ENCODE measurements around the gene IL17C.

The IL17C gene

DNA sequence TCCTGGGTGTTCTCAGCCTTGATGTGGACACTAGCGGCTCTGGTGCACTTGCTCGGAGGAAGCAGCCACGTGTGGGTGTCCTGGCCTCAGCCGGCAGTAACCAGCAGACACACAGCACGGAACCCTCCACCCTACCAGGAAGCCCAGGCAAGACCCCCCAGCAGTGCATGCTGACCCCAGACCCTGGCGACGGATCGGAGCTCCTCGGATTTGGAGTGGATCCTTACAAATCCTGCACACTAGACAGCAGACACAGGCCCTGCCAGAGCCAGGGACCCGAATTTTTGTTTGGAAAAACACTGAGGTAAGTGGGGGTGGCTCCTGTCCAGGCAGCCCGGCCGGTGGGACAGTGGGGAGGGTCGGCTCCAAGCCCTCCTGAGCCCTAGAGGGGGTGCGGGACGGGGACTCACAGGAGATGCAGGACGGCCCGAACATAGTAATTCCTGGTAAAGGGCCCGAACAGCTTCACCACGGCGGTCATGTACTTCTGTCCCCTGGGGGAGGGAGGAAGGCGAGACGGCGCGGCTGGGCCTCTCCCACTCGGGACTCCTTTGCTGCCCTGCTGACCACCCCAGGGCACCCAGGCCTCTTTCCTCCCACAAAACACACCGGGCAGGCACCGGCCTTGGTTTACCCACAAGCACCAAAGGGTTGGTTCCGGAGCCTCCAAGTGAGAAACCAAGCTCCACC, 8.1 kb downstream of the IL17C start:
- no peak for DNase-seq (ENCODE audit: low spot score)

DNA sequence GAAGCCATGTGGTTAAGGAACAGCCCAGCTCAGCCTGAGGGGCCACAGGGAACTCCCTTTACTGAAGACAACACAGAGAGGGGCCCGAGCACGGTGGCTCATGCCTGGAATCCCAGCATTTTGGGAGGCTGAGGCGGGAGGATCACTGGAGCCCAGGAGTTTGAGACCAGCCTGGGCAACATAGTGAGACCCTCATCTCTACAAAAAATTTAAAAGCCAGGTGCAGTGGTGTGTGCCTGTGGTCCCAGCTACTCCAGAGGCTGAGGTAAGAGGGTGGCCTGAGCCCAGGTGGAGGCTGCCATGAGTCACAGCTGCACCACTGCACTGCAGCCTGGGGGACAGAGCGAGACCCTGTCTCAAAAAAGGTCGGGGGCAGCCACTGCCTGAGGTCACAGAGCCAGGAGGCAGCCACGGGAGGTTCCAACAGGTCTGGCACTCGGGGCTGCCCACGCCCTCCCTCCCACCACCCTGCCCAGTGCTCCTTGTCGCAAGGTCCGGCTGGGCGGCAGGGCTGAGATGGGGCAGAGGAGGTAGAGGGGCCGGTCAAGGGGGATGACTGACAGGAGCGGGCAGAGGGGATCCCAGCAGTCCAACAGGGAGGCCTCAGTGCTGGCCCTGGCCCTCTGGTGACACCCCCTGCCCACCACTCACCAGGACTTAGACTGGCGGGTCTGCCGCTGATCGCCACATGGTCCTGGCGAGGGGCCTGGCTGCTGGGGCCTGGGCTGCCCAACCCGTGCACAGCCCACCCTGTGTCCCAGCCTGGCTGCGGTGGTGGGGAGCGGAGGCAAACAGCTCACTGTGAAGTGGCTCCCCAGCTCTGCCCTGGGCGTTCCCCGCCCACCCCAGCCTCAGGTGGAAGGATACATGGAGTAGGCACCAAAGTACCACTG, 9.1 kb downstream of the IL17C start:
- DNase-seq (ENCODE audit: low spot score), result no peak

DNA sequence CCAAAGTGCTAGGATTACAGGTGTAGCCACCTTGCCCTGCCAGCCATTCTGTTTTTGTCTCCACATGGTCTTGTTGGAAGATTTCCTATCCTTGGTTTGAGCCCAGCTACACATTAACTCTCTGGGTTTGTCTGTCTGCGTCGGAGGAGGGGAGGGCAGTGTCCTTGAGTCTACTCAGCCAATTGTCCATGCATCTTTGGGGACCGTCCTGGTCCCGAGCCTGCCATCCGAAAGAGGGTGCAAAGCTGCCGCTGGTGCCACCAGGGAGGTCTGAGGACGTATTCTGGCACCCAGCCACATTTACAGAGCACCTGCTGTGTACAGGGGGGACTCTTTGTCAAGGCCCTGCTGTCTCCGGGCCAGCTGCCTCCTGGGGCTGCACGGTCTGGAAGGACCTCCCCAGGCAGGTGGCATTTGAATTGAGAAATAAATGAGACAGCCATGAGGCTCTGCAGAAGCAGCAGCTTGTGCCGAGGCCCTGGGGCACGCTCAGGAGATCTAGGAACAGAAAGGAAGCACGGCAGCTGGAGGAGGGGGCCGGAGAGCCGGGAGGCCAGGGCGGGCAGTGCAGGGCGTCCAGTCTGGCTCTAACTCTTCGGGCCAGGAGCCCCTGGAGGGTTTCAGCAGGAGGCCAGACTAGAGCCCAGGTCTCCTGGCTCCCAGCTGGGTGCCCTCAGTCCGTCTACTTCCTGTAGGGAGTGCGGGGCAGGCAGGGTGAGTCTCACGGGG, 11.0 kb downstream of the IL17C start:
- DNase-seq (ENCODE audit: low spot score), result no peak

DNA sequence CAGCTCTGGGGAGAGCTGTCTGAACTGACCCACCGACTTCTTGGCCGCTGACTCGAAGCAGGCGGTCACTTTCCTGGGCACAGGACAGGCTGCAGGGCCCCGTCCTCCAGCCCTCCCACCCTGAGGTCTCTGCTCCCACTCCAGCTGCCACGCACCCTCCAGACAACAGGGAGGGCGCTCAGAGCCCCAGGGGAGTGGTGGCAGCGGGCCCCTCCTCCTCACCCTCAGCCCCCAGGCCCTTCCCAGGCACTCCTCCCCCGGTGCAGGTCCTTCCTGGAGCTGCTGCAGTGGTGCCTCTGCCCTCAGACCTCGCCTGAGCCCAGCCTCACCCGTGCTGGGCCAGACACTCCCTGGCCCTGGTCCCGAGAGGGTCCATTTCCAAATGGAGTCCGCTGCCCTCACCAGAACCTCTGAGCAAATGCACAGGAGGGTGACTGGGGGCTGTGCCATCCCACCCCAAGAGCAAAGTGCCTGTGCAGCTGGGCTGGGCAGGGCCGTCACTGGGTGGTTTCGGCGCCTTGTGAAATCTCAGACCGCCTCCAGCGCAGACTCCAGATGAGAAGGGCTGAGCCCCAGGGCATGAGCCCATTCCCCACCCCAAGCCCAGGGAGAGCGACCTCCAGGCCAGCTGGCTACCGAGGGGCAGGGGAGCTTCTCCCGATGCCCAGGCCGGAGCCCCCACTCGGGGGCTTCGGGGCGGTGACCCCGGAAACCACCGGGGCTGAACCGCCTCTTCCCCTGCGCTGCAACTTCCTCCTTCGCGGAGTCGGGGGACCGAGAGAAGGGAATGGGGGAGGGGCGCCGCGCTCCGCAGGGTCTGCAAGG, 11.8 kb downstream of the IL17C start:
- DNase-seq (ENCODE audit: low spot score), result peak; percentile 50

DNA sequence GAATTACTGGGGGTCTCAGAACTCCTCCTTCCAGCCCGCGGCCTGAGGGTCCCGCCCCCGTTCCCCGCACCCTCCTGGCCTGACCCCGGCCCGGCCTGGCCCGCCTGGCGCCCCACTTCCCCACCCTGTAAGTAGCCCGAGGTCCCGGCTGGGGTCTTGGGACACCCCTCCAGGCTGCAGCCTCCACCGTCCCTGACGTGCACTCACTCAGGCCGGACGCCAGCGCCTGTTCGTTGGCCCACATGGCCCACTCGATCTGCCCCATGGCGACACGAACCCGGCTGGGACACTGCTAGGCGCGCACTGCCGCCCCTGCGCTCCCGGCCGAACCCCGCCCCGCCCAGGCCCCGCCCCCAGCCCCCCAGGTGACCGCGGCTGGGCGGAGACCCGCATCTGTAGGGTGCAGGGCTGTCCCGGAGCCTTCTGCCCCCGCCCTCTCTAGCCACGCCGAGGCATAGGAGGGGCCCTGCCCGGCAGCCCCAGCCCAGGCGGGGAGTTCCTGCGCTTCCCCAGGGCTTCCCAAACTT, 12.4 kb downstream of the IL17C start, which contains the start of gene CYBA:
Gene CYBA, minus strand, starts transcription at position 305 of the 527 bp plus-strand sequence. Its CDS starts 40 bp downstream, at position 265.
- peak; percentile 86 for DNase-seq (ENCODE audit: low spot score)

DNA sequence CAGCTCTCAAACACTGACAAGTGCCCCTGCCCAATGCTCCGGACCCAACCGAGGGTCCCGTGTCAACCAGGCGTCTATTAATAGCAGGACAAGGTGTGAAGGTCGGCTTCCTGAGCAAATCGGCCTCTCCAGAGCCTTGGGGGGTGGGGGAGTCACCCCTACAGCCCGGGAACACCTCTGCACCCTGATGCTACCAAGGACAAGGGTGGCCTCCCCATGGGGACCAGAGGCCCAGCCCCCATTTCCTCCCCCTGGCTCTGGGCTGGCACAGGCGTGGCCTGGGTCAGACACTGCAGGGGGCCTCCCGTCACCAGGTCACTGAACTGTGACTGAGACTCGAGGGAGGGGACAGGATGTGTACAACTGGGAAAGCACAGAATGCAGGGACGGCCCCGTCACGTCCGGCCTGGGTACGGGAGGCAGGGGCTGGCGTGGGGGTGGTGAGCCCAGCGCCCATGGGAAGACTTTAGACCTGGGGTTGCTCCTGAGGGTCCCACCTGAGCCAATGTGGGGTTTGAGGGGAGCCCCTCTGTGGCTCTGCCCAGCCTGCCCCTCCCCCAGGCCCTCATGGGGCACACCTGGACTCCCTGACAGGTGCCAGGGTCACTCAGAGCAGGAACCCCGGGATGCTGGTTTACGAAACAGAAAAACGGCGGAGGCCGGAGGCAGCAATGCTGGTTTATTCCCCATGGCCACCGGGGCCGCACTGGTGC, 13.1 kb downstream of the IL17C start:
- no peak for DNase-seq (ENCODE audit: low spot score)

DNA sequence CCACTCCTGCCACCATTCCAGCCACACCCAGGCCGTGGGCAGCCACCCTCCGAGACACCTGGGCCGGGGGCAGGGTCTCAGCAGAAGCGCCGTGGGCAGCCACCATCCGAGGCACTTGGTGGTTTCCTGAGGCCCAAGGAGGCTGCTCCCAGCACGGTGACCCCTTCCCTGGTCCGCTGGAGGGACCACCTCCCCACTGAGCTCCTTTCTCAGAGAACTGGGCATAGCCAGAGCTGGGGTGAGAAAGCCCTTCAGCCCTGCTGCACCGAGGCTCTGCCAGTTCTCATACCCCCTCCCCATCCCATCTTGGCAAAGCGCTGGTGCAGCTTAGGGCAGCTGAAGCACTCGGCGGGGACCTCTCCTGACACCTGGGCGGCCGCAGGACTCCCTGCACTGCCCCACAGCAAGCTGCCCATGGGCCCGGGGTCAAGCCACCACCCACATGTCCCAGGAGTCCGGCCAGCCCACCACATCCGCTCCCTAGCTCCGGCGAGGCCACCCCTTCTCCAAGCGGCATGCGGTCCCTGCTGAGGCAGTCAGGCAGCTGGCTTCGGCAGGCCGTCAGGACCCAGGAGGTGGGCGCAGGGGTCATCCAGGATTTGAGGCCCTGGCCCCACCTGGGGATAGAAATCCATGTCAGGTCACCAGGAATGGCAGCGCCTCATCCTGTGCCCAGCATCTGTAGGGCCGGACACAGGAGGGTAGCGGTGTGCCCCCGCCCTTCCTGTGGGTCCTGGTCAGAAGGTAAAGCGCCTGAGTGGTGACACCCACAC, 13.8 kb downstream of the IL17C start:
- no peak for DNase-seq (ENCODE audit: low spot score)

DNA sequence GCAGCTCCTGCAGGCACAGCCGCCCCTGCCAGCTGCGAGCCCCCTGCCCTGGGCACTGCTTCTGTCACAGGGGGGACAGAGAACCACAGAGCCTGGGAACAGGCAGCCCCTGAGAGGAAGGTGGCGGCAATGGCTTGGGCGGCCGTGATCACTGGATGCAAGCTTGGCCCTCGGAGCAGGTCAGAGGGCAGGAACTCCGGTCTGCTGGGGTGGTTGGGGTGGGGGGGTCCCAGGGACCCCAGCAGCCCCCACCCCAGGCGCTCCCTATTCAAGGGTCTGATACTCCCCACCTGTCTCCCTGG, 14.3 kb downstream of the IL17C start:
- DNase-seq (ENCODE audit: low spot score), result no peak

DNA sequence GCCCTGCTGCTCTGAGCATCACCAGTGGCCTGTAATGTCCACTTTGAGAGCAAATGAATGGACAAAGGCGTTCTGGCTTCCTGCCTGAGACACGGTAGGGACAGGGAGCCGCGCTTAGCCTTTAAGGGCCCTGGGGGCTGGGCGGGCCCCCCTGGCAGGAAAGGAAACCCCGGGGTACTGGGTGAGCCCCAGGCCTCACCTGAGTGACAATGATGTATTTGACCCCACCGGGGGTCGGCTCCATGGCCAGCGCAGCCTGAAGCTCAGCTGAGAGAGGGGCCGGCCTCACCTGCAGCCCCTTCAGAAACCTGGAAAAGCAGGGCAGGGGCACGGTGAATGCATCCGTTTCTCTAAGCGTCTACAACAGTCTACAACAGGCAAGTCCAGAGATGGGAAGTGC, 14.7 kb downstream of the IL17C start:
- no peak for DNase-seq (ENCODE audit: low spot score)

DNA sequence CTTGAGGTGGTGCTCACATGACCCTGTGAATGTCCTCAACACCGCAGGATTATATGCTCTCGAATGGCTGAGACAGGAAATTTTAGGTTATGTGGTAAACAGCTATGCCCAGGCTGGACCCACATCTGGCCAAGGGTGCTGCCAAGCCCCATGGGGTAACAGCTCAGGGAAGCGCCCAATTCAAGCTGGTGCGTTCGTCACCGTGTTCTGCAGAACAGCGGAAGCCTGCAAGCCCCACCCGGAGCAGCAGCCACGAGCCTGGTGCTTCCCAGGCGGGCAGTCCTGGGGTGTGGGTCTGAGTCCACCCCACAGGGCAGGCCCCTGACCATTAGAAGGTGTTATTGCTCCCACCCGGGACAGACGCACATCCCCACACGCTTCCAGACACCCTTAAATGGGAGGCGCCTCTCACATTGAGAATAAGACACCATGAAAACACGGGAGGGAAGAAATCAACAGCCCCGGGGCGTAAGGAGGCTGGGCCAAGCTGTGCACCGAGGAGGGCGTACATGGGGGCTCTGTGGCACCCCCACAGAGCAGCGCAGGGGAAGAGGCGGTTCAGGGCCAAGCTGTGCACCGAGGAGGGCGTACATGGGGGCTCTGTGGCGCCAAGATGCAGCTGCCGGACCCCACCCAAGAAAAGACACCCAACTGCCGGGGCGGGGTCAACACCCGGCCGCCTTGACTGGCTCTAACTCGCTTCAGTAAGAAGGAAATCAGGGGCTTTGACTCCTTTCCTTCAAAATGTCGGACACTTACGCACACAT, 15.4 kb downstream of the IL17C start:
- DNase-seq (ENCODE audit: low spot score), result no peak

DNA sequence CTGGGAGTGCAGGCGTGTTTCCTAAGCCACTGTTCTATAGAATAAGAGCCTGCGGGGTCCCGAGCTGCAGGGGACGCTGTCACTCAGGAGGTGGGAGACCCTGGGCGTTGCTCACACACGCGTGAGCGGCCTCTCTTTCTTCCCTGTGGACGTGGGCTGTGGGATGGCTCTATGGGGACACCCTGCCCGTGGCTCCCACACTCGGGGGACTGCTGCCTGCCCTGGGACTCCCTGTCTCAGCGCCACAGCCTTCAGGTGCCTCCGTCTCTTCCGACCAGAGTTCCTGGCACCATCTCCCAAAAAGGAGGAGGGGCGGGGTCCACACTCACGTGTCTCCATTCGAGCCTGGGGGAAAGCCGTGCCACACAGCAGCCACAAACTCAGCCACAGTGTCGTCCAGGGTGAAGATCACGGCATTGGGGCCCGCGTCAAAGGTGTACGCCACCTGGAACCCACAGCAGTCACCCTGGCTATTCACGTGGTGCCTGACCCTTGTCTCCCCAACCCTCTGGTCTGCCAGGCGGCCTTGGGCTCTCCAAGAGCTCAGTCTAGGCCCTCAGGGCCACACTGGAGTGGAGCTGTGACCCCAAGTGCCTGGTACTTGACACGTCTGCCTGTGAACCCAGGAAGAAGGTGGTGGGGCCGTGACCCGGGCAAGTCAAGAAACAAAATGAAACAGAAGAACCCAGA, 16.1 kb downstream of the IL17C start:
- no peak for DNase-seq (ENCODE audit: low spot score)

DNA sequence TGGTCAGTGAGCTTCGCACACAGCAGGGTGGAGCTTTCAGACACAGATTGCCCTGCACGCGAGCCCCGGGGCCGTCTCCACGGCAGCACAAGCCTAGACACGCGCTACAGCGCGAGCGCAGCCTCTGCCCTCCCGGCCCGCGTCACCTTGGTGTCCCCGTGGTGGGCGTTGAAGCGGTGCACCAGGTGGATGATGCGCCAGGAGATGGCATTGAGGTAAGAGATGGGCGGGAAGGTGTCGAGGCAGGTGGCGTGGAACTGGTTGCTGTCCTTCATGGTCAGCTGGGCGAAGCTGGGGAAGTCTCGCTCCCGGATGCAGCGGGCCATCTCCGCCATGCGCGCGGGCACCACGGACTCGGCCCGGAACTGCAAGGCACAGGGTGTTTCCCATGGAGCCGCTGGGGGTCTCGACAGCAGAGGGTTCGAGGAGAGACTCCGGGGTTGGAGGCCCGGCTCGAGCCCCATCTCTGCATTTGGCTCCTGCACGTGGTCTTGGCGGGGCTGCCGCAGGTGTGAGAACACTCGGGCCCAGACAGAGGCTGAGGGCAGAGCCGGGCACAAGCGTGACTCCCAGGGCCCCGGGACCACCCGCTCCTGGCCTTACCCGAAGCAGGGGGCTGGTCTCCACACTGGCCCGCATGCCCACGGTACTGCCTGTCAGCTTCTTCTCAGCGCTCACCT, 16.8 kb downstream of the IL17C start:
- DNase-seq (ENCODE audit: low spot score), result no peak

DNA sequence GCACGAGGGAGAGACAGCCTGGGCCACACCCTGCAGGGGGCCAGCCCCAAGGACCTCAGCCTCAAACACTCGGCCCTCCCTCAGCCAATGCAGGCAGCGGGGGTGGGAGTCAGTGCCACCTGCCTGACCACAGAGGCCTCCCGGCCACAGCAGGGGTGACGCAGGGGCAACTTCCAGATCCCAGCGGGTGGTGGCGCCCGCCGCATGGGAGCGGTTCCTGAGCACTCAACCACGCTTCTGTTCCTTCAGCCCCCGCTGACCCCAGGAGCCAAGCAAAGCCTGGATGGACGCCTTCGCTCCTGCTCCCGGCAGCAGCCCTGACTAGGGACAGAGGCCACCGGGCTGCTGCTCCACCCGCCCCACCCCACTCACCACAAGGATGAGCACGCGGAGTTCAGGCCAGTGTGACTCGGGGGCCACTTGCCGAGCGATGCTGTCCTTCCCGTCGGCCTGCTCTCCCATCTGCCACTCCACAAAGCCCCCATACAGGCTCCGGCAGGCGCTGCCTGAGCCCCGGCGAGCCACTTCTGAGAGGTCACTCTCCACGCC, 17.4 kb downstream of the IL17C start:
- no peak for DNase-seq (ENCODE audit: low spot score)

DNA sequence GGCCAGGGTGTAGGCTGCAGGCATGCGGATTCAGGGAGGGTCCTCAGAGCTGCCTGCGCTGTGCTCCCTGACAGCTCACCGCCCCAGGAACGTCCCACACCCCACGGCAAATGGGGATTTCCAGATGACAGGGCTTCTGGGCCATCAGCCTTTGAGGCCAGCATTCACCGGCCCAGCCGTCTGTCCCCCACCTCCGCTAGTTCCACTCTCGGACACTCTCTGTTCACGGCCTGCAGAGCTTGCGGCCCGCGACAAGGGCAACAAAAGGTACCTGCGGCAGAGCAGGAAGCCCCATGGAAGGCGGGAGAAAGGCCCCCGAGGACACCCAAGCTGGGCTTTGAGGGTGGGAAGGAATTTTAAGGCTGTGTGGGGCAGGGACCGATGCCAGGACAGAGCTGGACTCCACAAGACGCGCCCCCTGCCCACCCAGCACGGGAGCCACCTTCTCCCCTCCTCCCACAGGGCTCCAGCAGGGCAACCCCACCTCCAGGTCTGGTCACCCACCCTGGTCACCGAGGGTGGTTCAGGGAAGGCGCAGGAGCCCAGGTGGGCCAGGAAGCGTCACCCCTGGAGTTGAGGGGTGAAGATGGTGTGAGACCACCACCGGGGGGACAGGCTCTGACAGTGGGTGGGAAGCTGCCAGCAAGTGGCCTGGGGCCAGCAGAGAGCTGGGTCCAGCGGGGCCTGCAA, 18.1 kb downstream of the IL17C start:
- DNase-seq (ENCODE audit: low spot score), result no peak

DNA sequence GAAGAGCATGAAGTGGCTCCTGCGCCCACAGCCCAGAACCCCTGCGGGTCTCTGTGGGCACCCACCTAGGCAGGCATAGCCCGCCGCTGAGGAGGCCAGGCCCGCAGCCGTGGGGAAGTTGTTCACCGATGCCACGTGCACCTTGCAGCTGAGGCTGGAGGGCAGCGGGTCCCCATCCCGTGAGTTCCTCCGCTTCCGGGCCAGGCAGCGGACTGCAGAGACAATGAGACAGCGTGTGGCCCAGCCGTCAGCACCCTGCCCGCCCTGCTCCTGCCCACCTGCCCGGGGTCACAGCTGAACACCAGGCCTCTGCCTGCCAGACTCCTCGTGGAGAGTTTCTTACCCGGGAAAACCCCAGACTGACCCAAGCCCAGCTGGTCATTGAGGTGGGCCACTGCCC, 19.0 kb downstream of the IL17C start:
- DNase-seq (ENCODE audit: low spot score), result no peak

DNA sequence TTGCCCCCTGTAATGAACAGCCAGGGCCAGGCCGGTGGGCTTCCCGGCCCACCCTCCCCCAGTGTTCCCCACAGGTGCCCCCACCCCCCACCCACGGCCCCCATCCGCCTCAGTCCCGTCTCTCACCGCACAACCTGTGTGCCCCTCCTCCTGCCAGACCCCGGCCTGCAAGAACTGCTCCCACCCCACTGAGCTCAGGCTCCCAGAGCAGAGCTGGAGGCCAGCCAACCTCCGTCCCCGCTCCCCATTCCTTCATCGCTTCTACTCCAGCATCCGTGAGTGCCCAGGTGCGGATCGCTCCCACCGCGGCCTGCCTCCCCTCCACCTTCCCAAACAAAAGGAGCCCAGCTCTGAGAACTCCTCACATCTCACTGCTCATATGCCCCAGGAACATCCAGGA, 20.3 kb downstream of the IL17C start:
- no peak for DNase-seq (ENCODE audit: low spot score)

DNA sequence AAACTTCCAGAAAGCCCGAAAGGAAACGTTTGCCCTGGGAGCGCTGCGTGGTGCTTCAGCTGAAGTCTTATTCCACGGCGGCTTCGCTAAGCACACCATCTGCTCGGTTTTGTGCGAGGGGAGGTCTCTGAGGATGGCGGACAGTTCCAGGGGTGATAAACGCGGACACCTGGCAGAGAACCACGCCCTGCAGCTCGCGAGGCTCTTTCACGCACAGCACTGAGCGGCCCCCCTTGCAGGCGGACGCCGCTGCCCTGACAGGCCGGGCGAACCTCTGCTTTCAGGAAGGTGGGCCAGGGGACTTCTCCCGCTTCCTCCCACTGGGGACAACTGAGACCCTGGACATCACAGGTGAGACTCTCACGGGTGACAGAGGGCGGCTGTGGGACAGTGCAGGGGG, 20.8 kb downstream of the IL17C start:
- no peak for DNase-seq (ENCODE audit: low spot score)
